ENCODE measurements around the gene KLHL40.

KLHL40 gene

GRCh38 chr3:42690766-42691680 is 5.7 kb downstream of the KLHL40 start:
- Mint-ChIP-seq H3K9me3 (no peaks in the 10 kb centered on the region), H3K36me3 (no peaks in the 10 kb centered on the region), H3K27ac (no peak overlapping the region), H3K4me3 (no peak overlapping the region), H3K27me3 (peaks cover 2% of the 10 kb centered on the region), H3K4me1 (no peaks in the 10 kb centered on the region)

GRCh38 chr3:42691816-42692666 is 6.7 kb downstream of the KLHL40 start:
- no peaks in the 10 kb centered on the region for H3K9me3 Mint-ChIP-seq
- H3K27me3 Mint-ChIP-seq: peaks cover 2% of the 10 kb centered on the region
- no peaks in the 10 kb centered on the region for H3K4me1 Mint-ChIP-seq
- no peak overlapping the region for H3K4me3 Mint-ChIP-seq
- no peak overlapping the region for H3K27ac Mint-ChIP-seq
- no peaks in the 10 kb centered on the region for H3K36me3 Mint-ChIP-seq

- no peaks in the 10 kb centered on the region for H3K36me3 Mint-ChIP-seq
- no peaks in the 10 kb centered on the region for H3K9me3 Mint-ChIP-seq
- no peaks in the 10 kb centered on the region for H3K27me3 Mint-ChIP-seq
- no peaks in the 10 kb centered on the region for H3K4me1 Mint-ChIP-seq
- H3K27ac Mint-ChIP-seq: no peak overlapping the region
- no peak overlapping the region for H3K4me3 Mint-ChIP-seq
These were observed 7.6 kb downstream of the KLHL40 start for GRCh38 chr3:42692667-42693529.

GRCh38 chr3:42693530-42693930 is 8.2 kb downstream of the KLHL40 start:
- no peaks in the 10 kb centered on the region for H3K9me3 Mint-ChIP-seq
- H3K4me1 Mint-ChIP-seq: no peaks in the 10 kb centered on the region
- H3K27ac Mint-ChIP-seq: no peak overlapping the region
- no peaks in the 10 kb centered on the region for H3K27me3 Mint-ChIP-seq
- H3K4me3 Mint-ChIP-seq: no peak overlapping the region
- no peaks in the 10 kb centered on the region for H3K36me3 Mint-ChIP-seq

- H3K36me3 Mint-ChIP-seq: no peaks in the 10 kb centered on the region
These were observed 9.0 kb downstream of the KLHL40 start for GRCh38 chr3:42694366-42694765.

GRCh38 chr3:42696356-42697288 is 11.3 kb downstream of the KLHL40 start:
- Mint-ChIP-seq H3K27me3 (no peaks in the 10 kb centered on the region), H3K27ac (no peak overlapping the region), H3K4me1 (no peaks in the 10 kb centered on the region), H3K9me3 (no peaks in the 10 kb centered on the region), H3K4me3 (no peak overlapping the region), H3K36me3 (no peaks in the 10 kb centered on the region)

More at GRCh38 chr3:42694366-42694765, 9.0 kb downstream of the KLHL40 start:
- H3K4me1 Mint-ChIP-seq: no peaks in the 10 kb centered on the region
- no peaks in the 10 kb centered on the region for H3K9me3 Mint-ChIP-seq
- H3K4me3 Mint-ChIP-seq: no peak overlapping the region
- no peaks in the 10 kb centered on the region for H3K27me3 Mint-ChIP-seq
- no peak overlapping the region for H3K27ac Mint-ChIP-seq

- no peaks in the 10 kb centered on the region for H3K4me1 Mint-ChIP-seq
- H3K9me3 Mint-ChIP-seq: no peaks in the 10 kb centered on the region
- H3K27ac Mint-ChIP-seq: no peak overlapping the region
- no peak overlapping the region for H3K4me3 Mint-ChIP-seq
- no peaks in the 10 kb centered on the region for H3K27me3 Mint-ChIP-seq
- no peaks in the 10 kb centered on the region for H3K36me3 Mint-ChIP-seq
These were observed 12.1 kb downstream of the KLHL40 start for GRCh38 chr3:42697289-42698051.

- Mint-ChIP-seq H3K27me3 (no peaks in the 10 kb centered on the region), H3K36me3 (no peaks in the 10 kb centered on the region), H3K9me3 (no peaks in the 10 kb centered on the region), H3K4me1 (no peaks in the 10 kb centered on the region), H3K4me3 (no peak overlapping the region), H3K27ac (no peak overlapping the region)
These were observed 13.0 kb downstream of the KLHL40 start for GRCh38 chr3:42698216-42698910.

GRCh38 chr3:42698911-42699230 is 13.5 kb downstream of the KLHL40 start:
- Mint-ChIP-seq H3K4me3 (no peak overlapping the region), H3K27me3 (no peaks in the 10 kb centered on the region), H3K4me1 (no peaks in the 10 kb centered on the region), H3K27ac (no peak overlapping the region), H3K36me3 (no peaks in the 10 kb centered on the region), H3K9me3 (no peaks in the 10 kb centered on the region)

GRCh38 chr3:42699511-42699971 is 14.2 kb downstream of the KLHL40 start:
- H3K36me3 Mint-ChIP-seq: no peaks in the 10 kb centered on the region
- H3K27me3 Mint-ChIP-seq: no peaks in the 10 kb centered on the region
- H3K4me1 Mint-ChIP-seq: no peaks in the 10 kb centered on the region
- H3K9me3 Mint-ChIP-seq: no peaks in the 10 kb centered on the region
- no peak overlapping the region for H3K4me3 Mint-ChIP-seq
- no peak overlapping the region for H3K27ac Mint-ChIP-seq

GRCh38 chr3:42700366-42701288 is 15.3 kb downstream of the KLHL40 start:
- H3K4me1 Mint-ChIP-seq: no peaks in the 10 kb centered on the region
- H3K27ac Mint-ChIP-seq: no peak overlapping the region
- H3K36me3 Mint-ChIP-seq: no peaks in the 10 kb centered on the region
- no peak overlapping the region for H3K4me3 Mint-ChIP-seq
- no peaks in the 10 kb centered on the region for H3K27me3 Mint-ChIP-seq
- no peaks in the 10 kb centered on the region for H3K9me3 Mint-ChIP-seq

- Mint-ChIP-seq H3K9me3 (no peaks in the 10 kb centered on the region), H3K4me3 (no peak overlapping the region), H3K27me3 (no peaks in the 10 kb centered on the region), H3K4me1 (no peaks in the 10 kb centered on the region), H3K36me3 (no peaks in the 10 kb centered on the region), H3K27ac (no peak overlapping the region)
These were observed 16.2 kb downstream of the KLHL40 start for GRCh38 chr3:42701371-42702065.
